ENCODE results near the gene CDH15.

Gene CDH15

GRCh38 chr16:89140981-89141883, 30.3 kb upstream of the CDH15 start:
- no peak for DNase-seq (ENCODE audit: low read depth in 3 of 3)

DNA sequence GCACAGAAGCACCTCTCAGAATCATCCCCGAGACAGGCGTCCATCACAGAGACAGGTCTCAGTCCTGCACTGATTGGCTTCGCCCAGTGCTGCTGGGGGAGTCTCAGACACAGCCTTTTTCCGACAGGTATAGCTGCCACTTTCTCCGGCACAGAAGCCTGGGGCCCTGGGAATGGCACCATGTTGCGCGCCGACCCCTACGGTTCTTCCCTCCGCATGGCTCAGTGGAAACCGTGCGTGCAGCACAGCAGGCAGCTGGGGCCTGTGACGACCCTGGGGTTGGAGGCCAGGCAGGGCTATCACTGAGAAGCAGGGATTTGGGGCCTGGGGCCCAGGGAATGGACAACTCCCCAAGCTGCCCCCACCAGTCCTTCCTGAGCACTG, 29.7 kb upstream of the CDH15 start:
- no peak for DNase-seq (ENCODE audit: low read depth in 3 of 3)

GRCh38 chr16:89142474-89143195, 28.9 kb upstream of the CDH15 start:
- DNase-seq (ENCODE audit: low read depth in 3 of 3) = no peak

GRCh38 chr16:89143201-89143741, 28.3 kb upstream of the CDH15 start:
- DNase-seq (ENCODE audit: low read depth in 3 of 3) = no peak

- no peak for DNase-seq (ENCODE audit: low read depth in 3 of 3)
Measured at GRCh38 chr16:89143911-89144675, 27.5 kb upstream of the CDH15 start.

DNA sequence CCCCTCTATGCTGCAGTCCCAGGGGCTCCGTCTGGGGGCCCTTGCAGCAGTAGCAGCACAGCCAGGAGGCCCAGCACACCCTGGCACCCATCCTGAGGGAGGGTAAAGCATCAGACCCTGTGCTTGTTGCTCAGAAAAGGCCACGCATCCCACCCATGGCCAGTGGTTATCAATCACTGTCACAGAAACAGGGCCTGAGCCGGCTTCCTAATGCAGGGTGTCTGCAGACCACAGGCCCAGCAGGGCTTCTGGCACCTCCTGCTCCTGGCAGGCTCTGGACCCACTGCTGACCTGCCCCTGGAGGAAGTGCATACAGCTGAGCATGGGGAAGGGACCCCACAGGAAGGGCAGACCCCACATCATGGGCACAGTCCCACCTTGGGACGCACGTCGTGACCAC, 26.9 kb upstream of the CDH15 start:
- DNase-seq (ENCODE audit: low read depth in 3 of 3) = no peak

GRCh38 chr16:89145406-89146161, 26.0 kb upstream of the CDH15 start:
- DNase-seq (ENCODE audit: low read depth in 3 of 3) = no peak

GRCh38 chr16:89146211-89147005, 25.1 kb upstream of the CDH15 start:
- DNase-seq (ENCODE audit: low read depth in 3 of 3) = no peak

- DNase-seq (ENCODE audit: low read depth in 3 of 3) = no peak
Measured at GRCh38 chr16:89147085-89147817, 24.3 kb upstream of the CDH15 start.

DNA sequence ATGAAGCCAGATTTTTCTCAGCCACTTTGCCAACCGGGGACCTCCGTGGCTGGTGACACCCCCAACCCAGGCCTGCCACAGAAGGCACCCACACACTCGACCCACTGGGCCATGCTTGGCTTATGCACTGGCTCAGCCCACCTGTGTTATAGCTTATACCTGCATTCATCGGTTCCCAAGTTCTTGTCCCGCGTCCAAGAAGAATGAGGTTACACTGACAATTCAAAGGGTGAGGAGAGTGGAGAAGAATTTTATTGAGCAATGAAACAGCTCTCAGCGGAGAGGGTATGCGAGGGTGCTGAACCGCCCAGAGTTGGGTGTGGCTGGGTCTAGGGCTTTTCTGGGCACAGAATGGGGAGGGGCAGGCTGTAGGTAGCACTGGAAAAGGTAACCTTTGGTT, 22.2 kb upstream of the CDH15 start:
- no peak for DNase-seq (ENCODE audit: low read depth in 3 of 3)

GRCh38 chr16:89150090-89150835, 21.3 kb upstream of the CDH15 start:
- no peak for DNase-seq (ENCODE audit: low read depth in 3 of 3)

DNA sequence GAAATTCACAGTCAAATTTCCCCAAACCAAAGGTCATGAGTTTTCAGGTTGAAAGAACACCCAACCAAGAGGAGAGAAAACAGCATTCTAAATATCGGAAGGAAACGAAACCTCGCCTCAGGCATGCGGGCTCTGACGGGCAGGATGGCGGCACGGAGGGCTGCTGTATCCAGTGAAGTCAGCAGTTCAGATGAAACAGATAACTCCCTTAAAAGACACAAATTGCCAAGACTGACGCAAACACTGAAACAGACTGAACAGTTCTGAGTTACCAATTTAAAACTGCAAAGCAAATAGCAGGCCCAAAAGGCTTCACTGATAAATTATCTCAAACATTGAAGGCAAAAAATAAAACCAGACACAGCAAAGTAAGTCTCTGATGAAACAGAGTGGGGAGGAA, 20.6 kb upstream of the CDH15 start:
- DNase-seq (ENCODE audit: low read depth in 3 of 3) = no peak

GRCh38 chr16:89152831-89153700, 18.5 kb upstream of the CDH15 start:
- no peak for DNase-seq (ENCODE audit: low read depth in 3 of 3)

GRCh38 chr16:89153848-89154271, 17.7 kb upstream of the CDH15 start:
- DNase-seq (ENCODE audit: low read depth in 3 of 3) = no peak

DNA sequence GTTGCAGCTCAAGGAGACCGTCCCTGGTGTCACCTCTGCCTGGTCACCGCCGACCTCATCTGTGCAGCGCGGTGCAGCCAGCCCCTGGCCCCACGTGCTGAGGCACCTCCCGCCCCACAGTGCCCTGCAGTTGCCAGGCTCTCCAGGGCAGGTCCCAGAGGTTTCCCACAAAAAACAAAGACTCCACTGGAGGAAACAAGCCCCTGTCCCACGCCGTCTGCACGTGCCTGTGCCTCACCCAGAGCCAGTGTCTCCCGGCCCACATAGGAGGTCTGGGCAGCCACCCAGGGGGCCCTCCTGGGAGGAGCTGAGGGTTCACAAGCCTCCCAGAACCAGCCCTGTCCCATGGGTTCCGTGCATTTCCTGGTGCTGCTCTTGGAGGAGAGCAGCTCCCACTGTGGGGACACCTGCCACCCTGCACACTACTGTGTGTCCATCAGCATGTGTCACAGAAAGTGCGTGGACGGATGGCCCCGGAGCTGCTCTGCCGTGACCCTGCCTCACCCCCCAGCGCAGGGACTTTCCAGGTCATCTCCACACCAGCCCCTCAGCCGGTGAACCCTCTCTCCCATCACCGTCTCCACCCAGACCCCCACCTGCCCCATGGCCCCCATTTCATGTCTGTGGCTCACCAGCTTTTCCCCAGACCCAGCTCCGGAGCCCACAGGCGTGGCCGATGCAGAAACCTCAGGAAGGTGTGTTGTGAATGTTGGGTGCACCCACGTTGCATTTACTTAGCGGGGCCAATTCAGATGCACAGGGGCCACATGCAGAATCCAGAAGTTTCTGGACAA, 17.0 kb upstream of the CDH15 start:
- no peak for DNase-seq (ENCODE audit: low read depth in 3 of 3)

GRCh38 chr16:89155184-89155679, 16.3 kb upstream of the CDH15 start:
- no peak for DNase-seq (ENCODE audit: low read depth in 3 of 3)
